HG03175 (cell line): ENCODE measurements around the gene TSPO.

ENCODE experiments used
- ATAC-seq: cut with Tn5 transposase; IDR thresholded peaks from one replicate; pipeline ENCODE4 v1.9.1; 2021; ENCODE audit warnings: mild to moderate bottlenecking, moderate library complexity; ENCODE audit not compliant: unreplicated experiment

TSPO gene

DNA sequence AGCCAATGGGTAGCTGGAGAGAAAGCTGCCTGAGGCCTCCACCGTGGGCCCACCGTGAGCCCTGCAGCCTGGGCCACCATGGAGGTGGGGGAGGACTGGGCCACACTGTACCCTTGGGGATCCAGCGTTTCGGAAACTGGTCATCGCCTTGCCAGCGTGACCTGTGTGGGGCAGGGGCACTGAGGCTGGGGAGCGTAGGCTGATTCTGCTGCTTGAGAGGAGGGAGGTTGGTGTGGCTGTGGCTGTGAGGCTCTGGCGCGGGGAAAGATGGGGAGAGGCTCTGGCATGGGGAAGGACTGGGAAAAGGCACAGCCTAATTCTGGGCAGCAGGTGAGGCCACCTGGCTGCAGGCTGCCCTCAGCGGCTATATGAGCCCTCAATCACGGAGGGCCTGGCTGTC lies 48.2 kb downstream of the TSPO start:
- ATAC-seq: no peak

DNA sequence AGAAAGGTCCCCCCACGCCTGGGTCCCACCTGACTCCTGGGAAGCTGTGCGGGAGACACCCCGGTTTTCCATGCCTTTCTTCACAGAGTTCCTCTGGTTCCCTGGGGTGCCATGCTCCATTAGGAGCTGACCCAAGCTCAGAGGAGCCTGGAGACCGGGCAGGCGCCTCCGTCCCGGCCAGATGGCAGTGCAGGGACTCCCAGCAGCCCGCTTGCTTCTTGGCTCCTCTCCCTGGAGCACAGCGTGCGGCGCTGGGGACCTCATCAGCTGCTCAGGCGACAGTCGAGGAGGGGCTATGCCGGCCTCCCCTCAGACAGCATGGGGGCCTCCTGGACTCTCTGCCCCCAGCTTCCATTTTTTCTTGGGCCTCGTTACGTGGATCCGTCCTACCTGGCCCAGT lies 48.7 kb downstream of the TSPO start:
- ATAC-seq: no peak

DNA sequence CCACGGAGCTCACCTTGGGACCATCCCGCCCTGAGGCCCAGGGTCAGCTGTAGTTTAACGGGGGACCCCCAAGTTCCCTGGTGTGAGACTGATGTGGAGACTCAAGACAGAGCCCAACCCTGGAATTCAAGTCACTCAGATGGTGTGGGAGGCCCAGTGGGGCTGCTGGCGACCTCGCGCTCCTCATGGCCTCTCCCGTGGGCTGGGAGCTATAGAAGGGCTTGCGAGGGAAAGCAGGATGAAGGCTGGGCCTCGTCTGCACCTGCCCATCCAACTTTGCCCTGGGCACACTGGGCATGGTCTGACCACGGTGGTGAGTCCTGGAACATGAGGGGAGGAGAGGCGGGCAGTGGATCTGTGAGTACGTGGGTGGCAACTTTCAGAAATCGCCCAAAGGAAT lies 49.2 kb downstream of the TSPO start:
- ATAC-seq: no peak

DNA sequence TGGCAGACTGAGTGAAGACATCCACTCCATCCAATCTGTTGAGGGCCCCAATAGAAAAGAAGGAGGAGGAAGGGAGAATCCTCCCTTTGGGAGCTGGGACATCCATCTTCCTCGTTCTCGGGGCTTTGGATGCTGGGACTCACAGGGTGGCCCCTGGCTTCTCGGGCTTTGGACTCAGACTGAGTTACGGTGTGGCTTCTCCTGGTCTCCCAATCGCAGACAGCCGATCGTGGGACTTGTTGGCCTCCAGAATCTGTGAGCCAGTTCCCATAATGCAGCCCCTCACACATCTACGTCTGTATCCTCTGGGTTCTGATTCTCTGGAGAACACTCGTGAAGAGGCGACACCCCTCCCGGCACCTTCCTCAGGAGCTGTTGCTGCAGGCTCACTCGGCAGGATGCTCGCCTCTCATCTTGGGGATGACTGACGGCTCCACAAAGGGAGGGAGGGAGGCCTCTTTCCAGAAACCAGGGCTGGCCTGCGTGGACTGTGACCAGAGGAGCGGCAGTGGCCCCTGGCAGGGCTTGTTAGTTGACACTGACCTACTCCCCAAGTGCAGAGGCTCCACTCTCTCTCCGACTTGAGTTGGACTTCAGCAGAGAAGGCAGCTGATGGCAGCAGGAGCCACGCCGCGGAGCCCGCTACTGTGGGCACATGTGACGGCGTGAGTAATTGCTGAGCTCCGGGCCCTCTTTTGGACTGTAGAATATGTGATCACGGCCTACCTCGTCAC lies 50.3 kb downstream of the TSPO start:
- ATAC-seq: no peak

DNA sequence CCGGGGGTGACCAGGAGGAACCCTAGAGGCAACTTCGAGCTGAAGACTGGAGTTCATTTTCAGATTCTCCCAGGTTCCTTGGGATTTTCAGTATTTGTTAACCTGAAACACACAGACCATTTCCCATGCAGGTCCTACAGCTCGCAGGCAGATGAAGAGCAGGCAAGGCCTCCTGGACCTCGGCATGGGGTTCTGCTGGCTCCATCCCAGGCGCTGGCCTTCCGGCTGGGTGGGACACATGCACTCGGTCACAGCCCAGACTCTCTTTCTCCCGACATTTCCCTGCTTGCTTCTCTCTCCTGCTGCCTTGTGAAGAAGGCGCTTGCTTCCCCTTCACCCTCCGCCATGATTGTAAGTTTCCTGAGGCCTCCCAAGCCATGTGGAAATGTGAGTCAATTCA lies 51.0 kb downstream of the TSPO start:
- ATAC-seq: no peak

DNA sequence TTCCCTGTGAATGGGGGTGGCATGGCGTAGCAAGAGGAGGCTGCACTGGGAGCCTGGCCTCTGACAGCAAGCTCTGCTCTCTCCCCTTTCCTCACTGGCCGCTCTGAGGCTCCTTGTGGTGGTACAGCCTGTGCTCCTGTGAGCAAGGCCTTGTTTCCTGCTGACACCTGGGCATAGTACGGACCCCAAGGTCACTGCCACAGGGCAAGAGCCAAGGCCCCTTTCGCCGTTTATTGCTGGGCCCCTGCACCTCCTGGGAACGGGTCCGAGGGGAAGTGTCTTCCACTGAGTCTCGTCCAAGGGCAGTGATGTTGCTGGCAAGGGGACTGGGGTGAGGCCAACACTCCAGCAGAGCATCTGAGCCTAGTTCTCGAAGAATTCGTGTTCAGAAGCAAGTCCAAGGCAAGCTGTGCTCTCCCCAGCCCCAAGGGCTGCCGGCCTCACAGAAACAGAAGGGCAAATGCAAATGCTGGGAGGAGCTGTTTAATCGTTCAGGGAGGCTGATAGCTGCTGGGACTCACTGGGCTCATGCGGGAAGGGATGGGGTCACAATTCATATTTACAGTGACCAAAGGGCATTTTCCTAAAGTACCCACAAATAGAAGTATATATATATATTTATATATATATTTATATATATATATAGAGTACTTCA lies 51.5 kb downstream of the TSPO start:
- no peak for ATAC-seq

DNA sequence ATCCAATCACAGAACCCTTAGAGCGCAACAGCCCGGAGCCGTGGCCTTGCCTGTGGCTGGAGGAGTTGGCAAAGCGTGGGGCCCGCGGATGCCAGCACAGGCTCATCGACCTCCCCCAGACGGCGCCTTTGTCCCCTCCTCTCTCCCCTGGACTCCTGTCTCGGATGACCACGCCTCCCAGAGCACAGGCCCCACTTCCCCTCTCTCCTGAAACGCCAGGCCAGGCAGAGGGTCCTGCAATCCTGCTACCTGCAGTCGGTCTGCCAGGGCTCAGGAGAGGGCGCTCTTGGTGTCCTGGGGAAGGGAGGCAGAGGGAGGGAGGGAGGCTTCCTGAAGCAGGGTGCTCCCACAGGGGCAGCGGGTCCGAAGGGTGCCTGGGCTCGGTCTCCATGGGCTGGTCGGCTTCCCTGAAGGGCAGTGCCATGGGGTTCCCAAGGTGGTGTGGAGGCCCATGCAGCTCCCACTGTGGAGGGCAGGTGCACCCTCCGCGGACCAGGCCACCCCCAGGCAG lies 52.2 kb downstream of the TSPO start:
- no peak for ATAC-seq

DNA sequence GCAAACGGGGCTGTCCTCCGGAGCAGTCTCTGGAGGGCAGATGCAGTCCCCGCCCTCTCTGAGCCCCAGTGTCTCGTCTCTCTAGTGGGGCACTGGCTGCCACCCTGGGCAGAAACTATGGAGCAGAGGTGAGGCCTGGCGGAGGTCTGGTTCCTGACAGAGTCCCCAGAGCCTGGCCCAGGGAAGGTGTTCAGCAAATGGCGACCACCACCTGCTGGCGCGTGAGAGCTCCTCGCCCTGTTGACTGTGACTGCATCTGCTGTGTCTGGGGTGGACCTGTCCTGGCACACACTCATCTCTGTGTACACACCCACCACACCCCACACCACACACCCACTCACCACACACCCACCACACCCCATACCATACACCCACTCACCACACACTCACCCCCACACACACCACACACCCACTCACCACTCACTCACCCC lies 53.9 kb downstream of the TSPO start:
- no peak for ATAC-seq

DNA sequence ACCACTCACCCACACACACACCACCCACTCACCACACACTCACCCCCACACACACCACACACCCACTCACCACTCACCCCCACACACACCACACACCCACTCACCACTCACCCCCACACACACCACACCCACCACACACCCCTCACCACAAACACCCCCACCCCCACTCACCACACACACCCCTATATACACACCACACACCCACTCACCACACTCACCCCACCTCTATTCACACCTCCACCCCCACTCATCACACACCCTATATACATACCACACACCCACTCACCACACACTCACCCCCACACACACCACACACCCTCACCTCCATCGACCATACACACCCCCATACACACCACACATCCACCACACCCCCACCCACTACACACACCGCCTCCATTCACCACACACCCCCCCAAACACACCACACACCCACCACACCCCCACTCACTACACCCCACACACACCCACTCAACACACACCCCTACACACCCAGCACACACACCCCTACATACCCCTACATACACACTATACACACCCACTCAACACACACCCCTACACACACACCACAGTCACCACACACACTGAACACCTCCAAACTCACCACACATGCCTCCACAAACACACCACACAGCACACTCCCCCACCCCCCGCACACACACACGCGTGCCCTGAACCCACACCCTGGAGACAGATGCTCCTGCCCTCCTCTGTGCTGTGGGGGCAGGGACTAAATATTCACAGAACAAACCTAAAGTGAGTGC lies 54.6 kb downstream of the TSPO start:
- ATAC-seq: no peak

DNA sequence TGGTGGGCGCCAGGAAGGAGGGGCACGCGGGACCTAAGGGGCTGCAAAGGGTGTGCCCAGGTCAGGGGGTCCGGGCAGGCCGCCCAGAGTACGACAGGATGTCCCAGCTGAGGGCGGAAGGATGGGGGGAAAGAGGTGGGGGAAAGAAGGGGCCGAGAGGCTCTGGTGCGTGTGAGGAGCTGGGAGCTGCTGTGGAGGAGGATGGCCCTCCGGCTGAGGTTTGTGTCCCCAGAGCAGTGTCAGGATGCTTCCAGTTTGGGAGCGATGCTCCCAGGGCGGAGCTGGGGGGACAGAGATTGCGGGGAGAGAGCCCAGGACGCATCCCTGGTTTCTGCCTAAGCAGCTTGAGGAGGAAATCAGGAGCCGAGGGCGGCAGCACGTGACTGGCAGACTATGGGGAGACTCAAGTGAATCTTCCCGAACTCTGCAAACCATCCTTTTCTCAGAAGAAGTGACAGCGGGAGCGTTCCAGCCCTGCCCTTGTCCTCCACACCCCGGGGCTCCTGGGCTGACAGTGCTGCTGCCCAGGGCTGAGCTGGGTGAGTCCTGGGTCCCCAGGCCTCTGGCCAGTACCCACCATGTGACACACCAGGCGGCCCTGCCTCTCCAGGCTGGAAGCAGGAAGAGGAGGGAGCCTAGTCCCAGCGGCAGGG lies 55.3 kb downstream of the TSPO start:
- ATAC-seq: no peak

DNA sequence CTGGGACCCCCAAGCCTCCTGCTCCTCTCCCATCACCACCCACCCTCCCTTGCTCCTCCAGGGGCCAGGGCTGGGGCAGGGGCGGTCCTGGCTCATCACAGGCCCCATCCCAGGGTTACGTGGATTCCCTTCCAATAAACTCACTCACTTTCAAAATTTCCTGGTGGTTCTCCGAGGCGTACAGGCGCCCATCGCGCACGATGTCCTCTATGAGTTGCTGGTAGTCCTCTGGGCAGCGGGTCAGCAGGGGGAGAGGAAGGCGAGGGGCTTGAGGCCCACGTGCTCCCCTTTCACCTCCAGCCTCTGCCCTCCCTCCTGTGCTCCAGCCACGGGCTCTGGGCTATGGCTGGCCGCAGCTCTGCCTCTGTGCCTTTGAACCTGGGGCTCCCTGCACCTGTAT lies 56.0 kb downstream of the TSPO start:
- no peak for ATAC-seq

DNA sequence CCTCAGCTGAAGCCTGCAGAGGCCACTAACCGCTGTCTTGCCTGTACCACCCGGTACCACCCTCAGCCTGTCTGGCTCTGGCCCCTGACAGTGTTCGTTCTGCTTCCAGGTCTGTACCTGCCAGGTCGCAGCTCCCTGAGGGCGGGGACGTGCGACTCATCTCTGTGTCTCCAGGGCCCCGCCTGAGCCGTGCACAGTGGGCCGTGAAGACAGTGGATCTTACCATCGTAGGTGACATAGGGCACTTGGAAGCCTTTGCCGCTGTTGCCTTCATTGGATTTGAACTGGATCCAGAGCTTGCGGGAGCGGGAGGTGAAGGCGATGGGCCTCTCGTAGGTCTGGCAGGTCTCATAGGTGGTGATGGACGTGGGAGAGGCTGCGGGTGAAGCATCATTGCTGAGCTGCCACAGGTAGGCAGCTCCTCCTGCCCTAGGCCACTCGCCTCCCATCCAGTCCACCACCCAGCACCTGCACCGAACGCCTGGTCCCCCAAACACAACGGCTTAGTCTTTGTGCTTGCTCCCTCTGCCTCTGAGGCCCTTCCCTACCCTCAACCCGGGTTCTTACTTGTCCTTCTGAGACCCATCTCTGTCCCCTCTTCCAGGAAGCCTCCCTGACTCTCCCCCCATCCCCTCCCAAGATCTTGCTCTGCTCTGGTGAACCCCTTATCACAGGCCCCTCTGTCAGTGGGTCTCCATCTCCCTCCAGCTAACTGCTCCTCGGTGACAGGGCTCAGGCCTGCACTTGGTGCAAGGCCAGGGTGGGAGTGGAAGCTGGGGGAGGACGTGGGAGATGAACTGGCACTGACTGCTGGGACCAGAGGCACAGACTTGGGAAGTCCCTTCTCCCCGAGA lies 56.7 kb downstream of the TSPO start:
- ATAC-seq: no peak

DNA sequence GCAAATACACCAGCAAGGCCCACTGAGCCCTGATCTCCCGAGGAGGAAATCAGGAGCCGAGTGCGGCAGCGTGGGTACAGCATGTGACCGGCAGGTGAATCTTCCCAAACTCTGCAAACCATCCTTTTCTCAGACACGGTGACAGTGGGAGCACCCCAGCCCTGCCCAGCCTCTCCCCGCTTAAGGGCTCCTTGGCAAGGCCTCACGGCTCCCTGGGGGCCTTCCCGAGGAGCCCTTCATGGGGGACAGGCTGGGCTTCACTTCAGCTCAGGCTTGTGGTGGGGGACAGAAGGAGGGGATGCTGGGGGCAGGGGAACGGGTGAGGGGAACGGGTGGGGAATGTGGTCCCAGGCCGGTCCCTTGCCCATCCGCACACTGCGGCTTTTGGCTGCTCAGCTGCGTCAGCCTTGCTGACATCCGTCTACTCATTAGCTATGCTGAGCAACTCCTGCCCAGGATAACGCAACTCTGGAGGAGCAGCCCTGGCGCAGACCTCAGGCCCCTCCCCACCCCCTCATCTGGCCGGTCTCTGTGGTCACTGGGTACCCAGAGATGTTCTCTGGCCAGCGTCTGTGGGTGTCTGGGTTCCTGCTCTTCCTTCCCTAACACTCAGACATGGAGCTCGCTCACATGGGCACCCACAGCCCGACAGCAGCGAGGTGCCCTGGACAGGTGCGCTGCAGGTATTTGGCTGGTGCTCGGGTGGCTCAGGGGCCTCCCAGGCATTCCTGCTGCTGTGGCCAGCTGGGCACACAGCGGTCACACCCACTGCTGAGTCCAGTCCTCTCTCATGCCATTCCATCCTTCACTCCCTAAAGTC lies 57.6 kb downstream of the TSPO start:
- ATAC-seq: no peak

DNA sequence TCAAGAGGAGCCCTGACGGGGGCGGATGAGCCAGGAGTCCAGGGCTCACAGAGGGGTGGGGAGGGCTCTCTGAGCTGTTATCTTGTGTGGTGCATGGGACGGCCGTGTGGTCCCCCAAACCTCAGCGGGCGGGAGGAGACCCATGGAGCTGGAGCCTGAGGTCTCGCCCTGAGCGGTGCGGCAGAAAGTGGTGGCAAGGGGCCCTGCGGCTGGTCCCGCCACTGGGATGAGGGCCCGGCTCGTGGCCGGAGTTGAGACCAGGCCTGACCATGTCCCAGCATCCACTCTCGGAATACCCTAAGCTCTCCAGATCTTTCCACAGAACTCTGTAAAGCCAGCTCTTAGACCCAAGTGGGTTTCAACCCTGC lies 58.1 kb downstream of the TSPO start:
- ATAC-seq: no peak

DNA sequence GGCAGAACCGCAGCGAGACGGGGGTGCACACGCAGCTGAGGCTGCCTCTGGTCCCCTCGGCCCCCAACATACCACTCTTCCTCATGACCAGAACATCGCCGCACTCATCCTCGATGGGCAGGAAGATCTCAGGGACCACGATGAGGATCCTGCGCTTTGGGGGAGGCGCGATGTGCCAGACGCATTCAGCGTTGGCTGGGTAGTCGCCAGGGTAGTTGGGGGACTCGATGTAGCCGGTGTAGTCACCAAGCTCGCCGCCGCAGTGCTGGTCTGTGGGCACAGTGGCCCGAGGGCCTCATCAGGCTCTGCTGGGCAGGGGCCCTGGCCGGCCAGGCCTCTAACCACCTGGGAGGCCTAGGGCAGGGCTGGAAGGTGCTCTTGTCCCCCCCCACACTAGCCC lies 58.6 kb downstream of the TSPO start:
- ATAC-seq: no peak

DNA sequence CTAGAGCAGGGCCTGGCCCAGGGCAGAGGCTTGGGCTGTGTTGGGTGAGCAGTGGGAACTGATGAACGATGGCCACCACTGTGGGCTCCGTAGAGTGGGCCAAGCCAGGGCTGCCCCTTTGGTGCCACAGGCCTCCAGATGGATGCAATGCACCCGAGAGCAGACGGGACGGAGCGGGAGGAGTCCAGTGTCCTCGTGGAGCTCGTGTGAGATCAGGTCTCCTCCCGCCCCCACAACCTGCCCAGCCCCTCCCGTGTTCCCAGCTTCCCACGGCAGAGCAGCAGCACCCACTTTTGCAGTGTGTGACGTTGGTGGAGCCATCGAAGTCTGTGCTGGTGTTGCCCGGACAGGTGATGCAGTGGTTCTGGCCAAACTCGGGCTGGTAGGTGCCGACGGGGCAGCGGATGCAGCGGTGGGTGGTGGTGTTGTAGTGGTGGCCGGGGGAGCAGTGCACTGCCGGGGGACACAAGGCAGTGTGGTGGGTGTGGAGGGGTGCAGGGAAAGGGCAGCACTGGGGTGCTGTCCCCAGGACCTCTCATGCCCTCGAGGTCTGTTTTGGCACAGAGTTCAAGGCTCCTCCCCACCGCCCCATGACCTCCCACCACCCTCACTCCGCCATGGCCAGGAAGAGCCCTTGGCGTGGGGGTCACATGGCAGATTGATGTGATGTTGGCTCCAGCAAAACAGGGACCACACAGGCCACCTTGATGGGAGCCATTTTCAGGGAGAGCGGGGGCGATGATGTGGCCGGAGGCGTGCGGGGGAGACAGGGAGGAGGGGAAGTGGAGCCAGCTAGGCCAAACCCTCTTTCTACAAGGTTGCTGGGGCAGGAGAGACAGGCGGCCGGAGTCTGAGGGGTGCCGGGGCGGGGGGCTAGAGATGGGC lies 59.5 kb downstream of the TSPO start:
- ATAC-seq: no peak

DNA sequence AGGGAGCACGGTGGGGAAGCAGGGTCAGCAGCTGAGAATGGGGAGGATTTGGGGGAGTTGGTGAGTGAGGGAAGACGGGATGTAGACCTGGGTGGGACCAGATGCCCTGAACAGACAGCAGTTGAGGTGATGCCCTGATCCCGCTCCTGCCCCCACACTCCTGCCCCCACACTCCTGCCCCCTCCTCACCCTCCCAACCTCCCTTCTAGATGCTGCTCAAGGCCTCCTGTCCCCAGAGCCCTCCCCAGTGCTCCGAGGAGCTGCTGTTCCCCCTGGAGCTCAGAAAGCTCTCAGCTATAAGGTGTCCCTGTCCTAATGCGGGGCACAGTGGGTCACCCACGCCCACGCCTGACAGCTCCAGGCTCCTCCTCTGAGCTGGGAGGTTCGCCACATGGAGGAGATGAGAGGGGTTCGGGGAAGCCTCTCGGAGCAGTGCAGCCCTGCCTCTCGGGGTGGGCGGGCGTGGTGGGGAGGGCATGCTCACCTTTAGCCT lies 60.6 kb downstream of the TSPO start:
- ATAC-seq: no peak

DNA sequence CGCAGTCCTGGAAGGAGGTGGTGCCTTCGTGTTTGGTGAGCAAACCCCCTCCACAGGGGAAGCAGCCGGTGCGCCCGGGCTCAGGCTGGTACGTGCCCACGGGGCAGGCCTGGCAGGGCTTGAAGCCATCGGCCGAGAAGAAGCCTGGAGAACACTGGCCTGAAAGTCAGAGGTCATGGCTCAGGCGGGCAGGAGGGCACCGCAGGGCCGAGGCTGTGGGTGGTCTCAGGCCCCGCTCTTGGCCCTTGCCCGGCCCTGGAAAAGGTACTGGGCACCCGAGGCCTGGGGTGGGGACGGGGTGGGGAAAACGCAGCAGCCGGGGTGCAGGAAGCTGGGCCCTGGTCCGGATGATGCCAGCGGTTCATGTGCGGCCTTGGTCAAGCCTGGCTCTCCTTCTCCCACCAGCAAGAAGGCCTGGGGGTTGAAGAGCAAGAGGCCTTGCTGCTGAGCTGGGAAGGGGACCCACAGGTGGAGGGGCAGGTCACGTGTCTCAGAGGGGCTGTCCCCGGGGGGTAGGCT lies 61.1 kb downstream of the TSPO start:
- no peak for ATAC-seq
